MV-4-11 (cell line): Measurements from ENCODE around the gene GPR17.
A peak's percentile ranks its signal among the peaks of the same experiment; 100 is the strongest.

Source experiments
- DNase-seq: peaks from one replicate; lab custom pipeline; 2025; lab: John Stamatoyannopoulos, UW

Gene GPR17

DNA sequence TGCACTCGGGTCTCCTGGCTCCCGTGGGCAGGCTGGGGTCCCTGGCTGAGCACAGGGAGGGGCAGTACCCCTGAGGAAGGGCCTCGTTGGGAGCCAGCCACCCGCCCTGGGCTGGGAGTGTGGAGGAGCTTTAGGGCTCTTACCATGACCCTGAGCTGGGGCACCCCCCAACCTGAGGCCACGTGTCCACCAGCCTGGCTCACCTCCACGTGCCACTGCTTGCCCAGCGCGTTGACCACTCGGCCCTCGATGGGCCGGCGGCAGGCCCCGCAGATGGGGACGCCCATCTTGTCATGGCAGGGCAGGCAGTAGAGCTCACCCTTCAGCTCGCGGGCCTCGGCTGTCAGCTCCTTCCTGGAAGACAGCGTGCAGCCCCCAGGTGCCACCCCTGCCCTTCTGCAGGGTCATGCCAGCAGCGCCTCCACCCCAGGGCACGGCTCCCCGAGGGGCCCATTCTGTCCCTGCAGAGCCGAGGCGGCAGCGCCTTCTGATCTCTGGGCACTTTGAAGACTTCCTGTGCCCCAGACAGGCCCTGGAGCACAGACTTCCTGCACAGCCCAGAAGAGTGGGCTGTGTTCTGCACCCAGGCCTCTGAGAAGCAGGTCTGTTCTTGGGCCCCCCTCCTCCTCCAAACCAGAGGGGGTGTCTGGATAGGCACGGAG is 4.0 kb upstream of the GPR17 start:
- DNase-seq = no peak

DNA sequence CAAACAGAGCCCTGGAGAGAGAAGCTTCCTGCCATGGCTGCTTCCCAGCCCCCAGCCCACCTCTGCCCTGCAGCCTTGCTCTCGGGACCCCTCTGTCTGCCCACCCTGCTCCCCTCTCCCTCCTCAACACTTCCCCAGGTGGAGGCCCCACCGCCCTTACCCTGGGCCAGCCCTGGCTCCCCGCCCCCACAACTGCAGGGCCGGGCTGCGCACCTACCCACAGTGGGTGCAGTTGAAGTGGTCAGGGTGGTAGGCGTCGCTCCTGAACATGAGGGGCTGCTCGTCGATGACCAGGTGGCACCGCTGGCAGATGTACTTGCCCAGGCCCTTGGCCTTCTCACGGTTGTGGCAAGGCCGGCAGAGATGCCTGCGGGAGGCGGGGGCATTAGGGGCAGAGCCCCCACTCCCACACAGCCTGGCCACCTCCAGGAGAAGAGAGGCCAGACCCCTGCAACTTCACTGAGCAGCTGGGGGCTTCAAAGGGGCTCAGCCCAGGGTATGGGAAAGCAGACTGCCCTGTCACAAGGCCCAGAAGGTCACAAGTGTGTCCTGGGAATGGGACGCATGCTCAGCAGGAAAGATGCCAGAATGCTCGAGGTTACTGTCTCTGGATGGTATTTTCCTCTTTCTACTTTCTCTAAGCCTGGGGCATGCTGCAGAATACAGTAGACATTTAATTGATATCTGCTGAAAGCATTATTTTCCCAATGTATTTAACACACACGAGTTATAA is 3.1 kb upstream of the GPR17 start:
- DNase-seq = no peak

DNA sequence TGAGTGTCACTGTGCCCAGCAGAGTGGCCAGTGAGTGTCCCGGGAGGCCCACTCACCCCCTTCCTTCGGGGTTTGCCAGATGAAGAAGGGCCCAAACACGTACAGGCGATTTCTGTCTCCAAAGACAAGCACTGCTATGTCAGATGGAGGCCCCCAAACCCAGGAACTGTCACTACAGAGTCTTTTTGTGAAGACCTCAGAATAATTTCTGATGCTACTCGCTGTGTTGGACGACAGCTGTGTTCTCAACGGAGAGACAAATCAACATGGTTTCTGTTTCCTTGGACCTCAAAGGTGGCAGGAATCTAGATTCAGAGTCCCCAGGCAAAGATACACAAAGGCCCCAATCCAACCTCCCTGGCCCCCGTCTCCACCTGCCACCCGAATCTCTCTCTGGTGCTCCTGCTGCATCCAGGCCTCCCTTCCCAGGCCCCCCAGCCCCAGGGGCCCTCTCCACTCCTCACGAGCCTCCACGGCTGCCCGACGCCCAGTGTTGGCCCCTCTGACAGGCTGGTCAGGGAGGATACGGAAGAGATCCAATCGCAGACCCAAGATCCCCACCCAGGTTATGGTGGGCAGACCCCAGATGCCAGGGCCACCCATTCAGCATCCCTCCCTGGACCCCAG is 2.4 kb upstream of the GPR17 start:
- DNase-seq = no peak

DNA sequence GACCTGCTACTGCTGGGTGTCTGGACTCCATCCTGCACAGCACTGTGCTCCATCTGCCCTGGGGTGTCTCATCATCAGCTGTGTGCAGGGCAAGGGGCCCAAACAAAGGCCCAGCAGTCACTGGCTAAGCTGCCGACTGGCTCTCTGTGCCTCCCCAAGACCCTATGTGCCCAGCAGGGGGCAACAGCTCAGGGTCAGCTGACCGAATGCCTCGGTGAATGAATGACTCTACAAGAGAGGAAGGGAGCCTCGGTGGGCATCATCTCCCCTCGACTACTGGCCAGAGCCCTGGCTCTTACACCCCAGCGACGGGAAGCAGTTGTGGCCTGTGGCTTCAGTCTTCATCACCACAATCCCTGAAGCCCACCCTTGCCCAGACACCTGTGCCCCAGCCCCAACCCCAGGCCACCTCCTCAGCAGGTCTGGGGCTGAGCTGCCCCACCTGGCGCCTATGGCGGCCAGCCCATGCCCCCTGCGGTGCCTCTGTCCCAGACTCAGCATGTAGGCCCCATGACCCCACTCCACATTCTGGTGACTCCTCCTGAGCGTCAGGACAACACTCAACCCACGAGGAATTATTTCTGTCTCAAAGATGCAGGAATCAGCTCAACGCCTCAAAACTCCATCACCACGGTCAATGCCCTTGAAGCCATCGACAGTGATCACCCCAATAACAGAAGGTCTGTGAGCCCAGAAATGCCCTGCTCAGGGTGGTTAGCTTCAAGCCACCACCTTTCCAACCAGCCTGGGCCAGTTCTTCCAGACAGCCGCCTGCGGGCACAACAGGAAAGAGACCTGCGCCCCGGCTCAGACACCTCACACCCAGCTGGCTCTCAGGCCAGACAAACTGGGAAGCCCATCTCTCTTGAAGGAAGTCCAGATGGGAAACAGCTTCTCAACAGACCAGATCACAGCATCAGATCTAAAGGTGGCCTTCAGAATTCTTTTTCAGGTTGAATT is 1.6 kb upstream of the GPR17 start:
- no peak for DNase-seq

DNA sequence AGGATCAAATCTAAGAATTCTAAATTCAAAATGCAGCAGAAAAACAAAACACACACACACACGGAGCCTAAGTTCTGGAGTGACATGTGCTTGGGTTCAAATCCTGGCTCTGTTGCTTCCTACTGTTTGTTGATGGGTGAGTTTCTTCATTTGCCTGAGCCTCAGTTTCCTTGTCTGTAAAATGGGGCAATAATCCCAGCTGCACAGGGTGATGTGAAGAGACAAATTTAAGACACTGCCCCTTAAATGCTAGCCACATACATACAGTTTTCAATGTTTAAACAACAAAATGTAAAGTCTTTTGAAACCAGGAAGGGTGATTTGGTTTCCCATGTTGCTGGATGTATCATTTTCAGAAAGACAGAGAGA is 943 bp upstream of the GPR17 start:
- no peak for DNase-seq

DNA sequence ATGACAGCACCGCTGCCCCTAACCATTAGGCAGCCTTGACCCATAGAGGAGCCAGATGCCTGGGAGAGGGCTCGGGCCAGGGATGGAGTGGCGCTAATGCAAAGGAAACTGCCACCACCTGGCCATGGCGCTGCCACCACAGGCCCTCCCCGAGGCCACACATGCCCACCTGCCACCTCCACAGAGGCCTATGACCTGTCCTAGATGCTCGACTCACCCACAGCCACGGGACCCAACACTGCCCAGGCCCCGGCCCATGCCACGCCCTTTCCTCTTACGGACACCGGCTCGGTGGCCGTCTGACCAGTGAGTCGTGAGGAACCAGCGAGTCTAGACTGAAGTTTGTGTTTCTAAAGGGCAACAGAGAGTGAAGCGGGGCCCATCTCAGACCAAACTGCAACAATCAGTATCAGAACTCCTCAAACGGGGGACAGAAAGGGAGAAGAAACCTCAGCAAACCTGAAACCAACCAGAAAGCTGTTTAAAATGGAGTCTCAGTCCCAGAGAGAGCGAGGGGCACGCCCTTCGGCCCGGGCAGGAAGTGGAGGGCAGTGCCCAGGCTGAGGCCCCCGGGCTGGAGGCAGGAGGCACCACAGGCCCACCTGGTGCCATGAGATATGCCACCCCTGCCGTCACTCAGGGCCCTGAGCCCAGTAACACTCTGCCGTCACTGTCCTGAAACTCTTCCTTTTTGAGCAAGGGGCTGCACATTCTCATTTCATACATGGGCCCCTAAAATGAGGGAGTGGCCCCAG is 711 bp downstream of the GPR17 start:
- no peak for DNase-seq

DNA sequence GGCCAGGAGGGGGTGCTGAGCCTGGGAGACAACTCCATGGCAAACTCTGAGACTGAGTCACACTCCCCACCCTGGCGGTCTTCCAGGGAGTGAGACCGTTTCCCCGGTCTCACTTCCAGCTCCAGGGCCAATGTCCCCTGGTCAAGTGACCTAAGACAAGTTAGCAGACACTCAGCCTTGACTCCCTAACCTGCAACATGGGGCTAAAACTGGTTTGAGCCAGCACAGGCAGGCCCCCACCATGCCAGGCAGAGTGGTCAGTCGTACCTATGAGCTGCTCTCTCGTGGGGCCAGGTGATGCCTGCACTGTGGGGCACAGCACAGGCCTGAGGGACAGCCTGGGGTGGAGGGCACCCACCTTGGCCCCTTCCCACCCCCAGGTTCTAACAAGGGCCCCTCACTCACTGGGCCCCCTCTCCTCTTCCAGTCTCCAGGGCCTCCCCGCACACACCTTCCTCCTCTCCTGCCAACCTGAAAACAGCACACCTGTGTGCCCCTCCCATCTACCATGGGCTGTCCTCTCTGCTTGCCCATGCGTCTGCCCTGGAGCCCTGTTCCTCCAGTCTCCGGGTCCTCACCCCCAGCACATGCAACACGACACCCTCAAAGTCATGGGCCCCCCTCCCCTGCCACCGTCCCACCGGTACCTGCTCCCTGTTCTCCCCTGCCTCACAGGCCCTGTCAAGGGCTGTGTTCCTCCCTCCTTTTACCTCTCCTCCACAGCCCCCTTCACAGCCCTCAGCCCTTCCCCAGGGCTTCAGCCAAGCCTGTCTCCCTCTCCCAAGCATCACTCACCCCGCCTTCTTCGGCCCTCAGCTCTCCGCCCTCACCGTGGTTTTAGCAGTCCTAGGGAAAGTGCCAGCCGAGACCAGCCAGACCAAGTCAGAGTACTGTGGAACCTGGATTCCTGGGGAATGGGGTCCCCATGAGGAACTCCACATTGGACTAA is 1.6 kb downstream of the GPR17 start:
- no peak for DNase-seq

DNA sequence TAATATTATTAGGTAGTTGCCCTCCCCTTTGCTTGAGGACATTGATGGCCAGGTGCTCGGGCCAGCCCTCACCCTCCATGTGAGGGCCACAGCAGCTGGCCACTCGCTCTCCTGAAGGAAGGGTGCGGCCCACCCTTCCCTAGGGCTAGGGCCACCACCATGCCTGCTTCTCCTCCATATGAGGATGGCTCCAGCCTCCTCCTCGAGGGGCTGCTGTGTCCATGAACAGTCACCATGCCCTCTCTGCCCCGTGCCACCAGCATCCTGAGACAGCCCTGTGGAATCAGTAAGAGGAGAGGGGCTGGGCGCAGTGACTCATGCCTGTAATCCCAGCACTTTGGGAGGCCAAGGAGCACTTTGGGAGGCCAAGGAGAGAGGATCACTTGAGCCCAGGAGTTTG is 2.4 kb downstream of the GPR17 start:
- DNase-seq = no peak

DNA sequence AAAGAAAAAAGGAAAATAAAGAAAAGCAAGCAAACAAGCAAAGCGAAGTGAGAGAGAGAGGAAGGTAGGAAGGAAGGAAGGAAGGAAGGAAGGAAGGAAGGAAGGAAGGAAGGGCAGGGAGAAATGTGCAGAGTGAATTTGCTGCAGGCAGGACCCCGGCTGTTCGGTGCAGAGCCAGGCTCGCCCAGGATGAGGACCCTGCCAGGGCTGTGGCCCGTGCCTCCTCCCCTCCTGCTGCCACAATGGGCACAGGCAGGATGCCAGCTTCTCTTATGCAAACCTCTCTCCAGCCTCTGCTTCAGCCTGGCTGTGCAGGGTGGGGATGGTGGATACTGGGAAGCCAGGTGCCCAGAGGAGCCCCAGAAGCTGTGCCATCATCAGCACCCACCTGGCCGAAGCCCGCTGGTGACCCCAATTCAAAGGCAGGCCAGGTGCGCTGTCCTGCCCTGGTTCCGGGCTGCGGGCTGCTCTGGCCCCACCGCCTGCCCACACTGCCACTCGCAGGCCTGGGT is 3.2 kb downstream of the GPR17 start:
- DNase-seq = no peak

DNA sequence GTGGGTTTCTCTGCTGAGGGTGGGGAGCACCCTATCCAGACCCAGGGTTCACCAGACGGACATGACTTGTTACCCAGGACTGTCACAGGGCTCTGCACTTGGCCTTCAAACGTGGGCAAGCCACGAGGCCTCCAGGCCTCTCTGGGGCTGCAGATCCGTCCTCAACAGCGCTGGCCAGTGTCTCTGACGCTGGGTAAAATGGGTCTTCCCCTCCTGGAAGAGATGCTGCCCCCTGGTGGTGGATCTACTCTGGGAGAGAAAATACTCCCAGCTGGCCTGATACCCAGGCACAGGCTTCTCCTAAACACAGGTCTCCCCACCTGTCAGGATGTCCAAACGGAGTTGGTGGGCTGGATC is 3.7 kb downstream of the GPR17 start:
- DNase-seq = peak; percentile 58

DNA sequence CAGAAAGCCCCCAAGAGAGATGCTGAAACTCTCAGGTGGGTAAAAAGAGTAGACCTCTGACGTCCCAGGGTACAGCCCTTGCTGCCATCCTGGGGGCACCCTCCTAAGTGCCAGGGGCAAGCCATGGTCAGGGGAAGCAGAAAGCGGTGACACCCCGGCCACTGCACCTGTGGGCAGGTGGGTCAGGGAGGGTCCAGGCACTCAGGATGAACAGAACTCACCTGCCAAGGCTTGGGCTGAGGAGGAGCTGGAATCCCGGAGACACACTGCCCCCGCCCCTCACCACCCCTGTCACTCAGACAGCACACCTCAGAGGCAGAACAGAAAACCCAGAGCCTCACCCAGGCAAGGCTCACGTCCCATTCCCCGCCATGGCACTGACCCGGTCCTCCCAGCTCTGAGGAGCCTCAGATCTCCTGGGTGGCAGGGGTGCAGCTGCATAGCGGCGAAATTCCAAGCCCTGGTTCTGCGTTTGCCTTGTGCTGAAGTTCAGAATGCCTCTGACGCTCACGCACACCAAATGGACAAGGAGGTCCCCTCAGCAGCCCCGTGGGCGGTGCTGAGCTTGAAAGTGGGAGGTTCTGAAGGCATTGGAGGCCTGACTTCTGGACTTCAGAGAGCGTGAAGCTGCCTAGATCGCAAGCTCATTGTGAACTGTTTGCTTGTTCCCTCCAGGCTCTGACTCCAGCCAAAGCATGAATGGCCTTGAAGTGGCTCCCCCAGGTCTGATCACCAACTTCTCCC is 4.3 kb downstream of the GPR17 start:
- DNase-seq = no peak

DNA sequence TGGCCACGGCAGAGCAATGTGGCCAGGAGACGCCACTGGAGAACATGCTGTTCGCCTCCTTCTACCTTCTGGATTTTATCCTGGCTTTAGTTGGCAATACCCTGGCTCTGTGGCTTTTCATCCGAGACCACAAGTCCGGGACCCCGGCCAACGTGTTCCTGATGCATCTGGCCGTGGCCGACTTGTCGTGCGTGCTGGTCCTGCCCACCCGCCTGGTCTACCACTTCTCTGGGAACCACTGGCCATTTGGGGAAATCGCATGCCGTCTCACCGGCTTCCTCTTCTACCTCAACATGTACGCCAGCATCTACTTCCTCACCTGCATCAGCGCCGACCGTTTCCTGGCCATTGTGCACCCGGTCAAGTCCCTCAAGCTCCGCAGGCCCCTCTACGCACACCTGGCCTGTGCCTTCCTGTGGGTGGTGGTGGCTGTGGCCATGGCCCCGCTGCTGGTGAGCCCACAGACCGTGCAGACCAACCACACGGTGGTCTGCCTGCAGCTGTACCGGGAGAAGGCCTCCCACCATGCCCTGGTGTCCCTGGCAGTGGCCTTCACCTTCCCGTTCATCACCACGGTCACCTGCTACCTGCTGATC is 4.9 kb downstream of the GPR17 start:
- DNase-seq = no peak

DNA sequence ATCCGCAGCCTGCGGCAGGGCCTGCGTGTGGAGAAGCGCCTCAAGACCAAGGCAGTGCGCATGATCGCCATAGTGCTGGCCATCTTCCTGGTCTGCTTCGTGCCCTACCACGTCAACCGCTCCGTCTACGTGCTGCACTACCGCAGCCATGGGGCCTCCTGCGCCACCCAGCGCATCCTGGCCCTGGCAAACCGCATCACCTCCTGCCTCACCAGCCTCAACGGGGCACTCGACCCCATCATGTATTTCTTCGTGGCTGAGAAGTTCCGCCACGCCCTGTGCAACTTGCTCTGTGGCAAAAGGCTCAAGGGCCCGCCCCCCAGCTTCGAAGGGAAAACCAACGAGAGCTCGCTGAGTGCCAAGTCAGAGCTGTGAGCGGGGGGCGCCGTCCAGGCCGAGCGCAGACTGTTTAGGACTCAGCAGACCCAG is 5.4 kb downstream of the GPR17 start:
- no peak for DNase-seq

DNA sequence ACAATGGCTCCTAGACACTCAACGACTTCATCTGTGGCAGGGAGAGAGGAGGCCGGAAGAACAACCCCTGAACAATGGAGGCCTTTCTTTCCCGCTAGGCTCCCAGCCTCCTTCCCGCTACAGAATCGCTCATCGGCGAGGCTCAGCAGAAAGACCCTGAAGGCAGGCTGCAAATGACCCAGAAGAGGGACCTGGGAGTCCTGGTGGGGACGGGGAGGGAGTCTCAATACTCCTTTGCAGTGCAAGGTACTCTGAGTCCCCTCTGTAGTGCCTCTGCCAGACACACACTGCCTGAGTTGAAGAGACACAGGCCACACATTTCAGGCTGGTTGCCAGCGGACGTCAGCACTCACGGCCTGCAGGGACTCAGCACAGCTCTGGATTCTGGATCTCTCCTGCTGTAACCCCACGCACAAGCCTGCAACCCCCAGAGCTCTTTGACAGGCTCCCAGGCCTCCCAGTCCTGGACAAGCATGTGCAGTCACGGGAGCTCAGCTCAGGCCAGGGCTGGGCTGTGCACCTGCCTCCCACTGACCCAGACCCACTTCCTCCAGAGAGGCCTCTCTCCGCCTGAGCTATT is 6.1 kb downstream of the GPR17 start:
- no peak for DNase-seq

DNA sequence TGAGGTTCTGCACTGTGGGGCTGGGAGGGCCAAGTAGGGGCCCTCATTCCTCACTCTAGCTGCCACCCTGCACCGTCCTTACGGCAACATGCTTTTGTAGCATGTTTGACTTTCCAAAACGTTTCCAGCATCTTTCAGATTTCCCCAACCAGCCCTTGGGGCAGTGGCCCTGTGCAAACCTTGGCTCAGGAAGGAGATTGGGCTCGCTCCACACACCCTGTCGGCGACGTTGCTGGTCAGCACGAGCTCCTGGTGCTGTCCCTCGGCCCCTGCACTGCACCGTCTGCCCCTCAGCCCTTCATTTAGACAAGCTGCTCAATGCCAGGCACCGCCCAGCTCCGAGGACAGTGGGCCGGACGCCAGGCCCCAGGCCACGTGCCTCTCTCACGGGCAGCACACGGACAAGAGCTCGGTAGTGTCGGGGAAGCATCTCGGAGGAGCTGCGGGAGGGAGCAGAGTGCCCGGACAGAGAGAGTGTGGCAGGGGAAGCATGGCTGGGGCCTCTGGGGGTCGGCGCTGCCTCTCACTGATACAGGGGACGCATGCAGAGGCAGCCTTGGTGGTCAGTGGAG is 6.9 kb downstream of the GPR17 start:
- no peak for DNase-seq

DNA sequence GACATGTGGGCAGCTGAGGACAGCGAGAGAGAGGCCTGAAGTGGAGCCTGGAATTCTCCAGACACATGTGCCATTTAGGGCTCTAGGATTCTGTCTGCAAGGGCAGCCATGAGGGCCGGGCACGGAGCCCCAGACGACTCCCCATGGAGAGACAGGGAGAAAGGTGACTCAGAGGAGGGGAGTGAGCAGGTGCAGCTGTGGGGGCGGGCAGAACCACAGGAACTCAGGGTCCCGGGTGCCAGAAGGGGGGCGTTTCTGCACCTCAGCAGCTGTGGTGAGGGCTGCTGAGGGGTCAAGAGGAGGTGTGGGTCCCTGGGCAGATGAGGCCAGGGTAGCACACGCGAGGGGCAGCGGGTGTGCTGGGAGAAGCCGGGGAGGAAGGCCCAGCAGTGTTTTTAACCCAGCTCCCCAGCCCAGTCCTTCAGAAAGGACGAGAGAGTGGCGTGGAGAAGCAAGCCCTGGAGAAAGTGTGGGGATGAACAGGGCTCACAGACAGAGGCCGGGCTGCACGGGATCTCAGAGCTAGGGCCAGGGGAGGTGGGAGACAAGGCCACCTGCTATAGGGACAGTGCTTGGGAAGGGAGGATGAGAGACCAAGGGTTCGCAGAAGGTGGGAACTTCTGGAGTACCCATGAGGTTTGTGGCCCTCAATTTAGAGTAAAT is 7.6 kb downstream of the GPR17 start:
- DNase-seq = no peak

DNA sequence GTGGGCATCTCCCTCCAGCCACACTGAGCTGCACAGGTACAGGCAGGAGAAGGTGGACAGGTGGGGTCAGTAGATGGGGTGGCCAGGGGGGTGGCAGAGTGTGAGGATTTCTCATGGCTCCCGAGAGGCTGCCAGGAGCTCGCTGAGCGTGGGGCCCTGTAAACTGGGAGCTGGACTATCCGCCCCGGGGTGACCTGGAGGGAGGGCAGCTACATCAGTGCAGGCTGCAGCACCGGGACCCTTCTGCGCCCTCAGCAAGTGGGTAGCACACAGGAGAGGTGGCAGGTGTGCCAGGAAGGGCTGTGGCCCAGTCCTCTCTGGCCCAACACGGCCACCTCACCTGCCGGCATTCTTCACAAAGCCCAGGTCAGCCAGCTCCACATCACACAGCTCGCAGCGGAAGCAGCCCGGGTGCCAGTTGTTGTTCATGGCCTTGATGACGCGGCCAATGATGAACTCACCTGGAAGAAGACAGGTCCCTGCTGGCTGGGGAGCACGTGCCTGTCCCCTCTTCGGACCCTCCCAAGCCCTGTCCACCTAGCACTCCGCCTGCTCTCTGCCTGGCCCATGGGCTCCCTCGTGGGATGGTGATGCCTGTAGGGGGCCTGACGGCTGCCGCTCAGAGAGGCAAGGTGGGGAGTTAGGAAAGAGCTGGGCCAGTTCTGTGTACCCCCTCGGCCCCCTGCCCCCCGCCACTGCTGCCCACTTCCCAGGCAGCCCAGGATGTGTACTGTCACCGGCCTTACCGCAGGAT is 8.3 kb downstream of the GPR17 start:
- DNase-seq = no peak
